ENCODE data around the gene CTNNBIP1. TPM values are rescaled to one million over a fixed set of nuclear protein-coding genes. Genes with fewer than 3 reads are reported as not detected.

Gene CTNNBIP1
- total RNA-seq, 1 experiment from 2014 or later = 31.3 TPM

- Histone ChIP-seq H3K9ac (ENCODE audit: low read length) (no peak overlapping the region), H3K4me3 (replicated peaks in 1 of 2; ENCODE audit: low read depth in 1 of 2, low read length in 2 of 2) (no peak overlapping the region), H3K27ac (ENCODE audit: low read depth, low read length) (no peak overlapping the region), H3K9me3 (ENCODE audit: control insufficient read depth in 1 of 2, insufficient read depth in 1 of 2, low read depth in 1 of 2, low read length in 2 of 2) (no peaks in the 10 kb centered on the region), H3K9me2 (ENCODE audit: insufficient read depth) (no peaks in the 10 kb centered on the region), H3K36me3 (ENCODE audit: control insufficient read depth in 1 of 2, insufficient read depth in 2 of 2, low read length in 2 of 2) (no peaks in the 10 kb centered on the region), H3K4me1 (ENCODE audit: control insufficient read depth in 1 of 2, insufficient read depth in 2 of 2, low read length in 2 of 2) (peaks cover 24 to 53% of the 10 kb centered on the region in 2 experiments), H3K4me2 (ENCODE audit: low read length) (no peak overlapping the region), H3K79me2 (ENCODE audit: insufficient read depth, low read length) (no peaks in the 10 kb centered on the region; the same call in 1 of the 2 replicates), H3K27me3 (ENCODE audit: insufficient read depth, low read length) (no peaks in the 10 kb centered on the region), H4K20me1 (ENCODE audit: insufficient read depth) (no peaks in the 10 kb centered on the region), H2AFZ (ENCODE audit: low read depth, low read length, poor library complexity, severe bottlenecking) (no peak overlapping the region)
- intact Hi-C loops (cut with micrococcal nuclease) = no loop called here
- DNase-seq (ENCODE audit: low read depth, low spot score) (no peak), ATAC-seq (no peak)
- ChIA-PET CTCF (interaction anchor here (0.6 kb wide), 1 partner anchor 199 kb away, joined by 3 read pairs; no protein-coding TSS in a partner anchor), RAD21 (ENCODE audit: low non-redundant PET in 1 of 2, low total read pairs in 2 of 2, uncharacterized antibody in 2 of 2, unreplicated experiment in 2 of 2) (no interaction called here), POLR2A (no interaction called here)
- BruUV-seq (replicated peaks) = no TSS peak
- TF ChIP-seq ZBTB33 (IDR thresholded peaks at IDR 0.05; ENCODE audit: extremely low read depth, insufficient replicate concordance, low read length) (no peak), EZH2 (IDR thresholded peaks at IDR 0.05) (no peak), FOSL1 (IDR thresholded peaks at IDR 0.05; ENCODE audit: low read depth) (no peak), TCF7L2 (IDR thresholded peaks at IDR 0.05; ENCODE audit: borderline replicate concordance, extremely low read depth, insufficient read depth, insufficient read length) (no peak), ATF3 (IDR thresholded peaks at IDR 0.05) (no peak), EGR1 (IDR thresholded peaks at IDR 0.05; ENCODE audit: low read depth) (no peak), SRF (IDR thresholded peaks at IDR 0.05; ENCODE audit: low read depth) (no peak), RAD21 (IDR thresholded peaks at IDR 0.05; ENCODE audit: low read depth) (no peak), POLR2AphosphoS5 (IDR thresholded peaks at IDR 0.05; ENCODE audit: low read depth, low read length) (no peak), YY1 (IDR thresholded peaks at IDR 0.05; ENCODE audit: extremely low read depth, insufficient replicate concordance, low read depth, low read length) (no peak), POLR2A (IDR thresholded peaks at IDR 0.05; ENCODE audit: borderline replicate concordance, extremely low read depth, insufficient read depth, insufficient read length) (no peak), SP1 (IDR thresholded peaks at IDR 0.05; ENCODE audit: low read depth) (no peak), CBX3 (IDR thresholded peaks at IDR 0.05; ENCODE audit: low read depth) (no peak), JUND (IDR thresholded peaks at IDR 0.05) (no peak), EZH2phosphoT487 (IDR thresholded peaks at IDR 0.05; ENCODE audit: borderline replicate concordance) (no peak), ELF1 (IDR thresholded peaks at IDR 0.05; ENCODE audit: borderline replicate concordance, low read depth) (no peak), ZNF274 (IDR thresholded peaks at IDR 0.05; ENCODE audit: low read depth, low read length) (no peak), MAX (IDR thresholded peaks at IDR 0.05) (no peak), ZFX (IDR thresholded peaks at IDR 0.05) (no peak), CEBPB (IDR thresholded peaks at IDR 0.05; ENCODE audit: low read depth) (no peak)
Observed at GRCh38 chr1:9901148-9902059, 8.7 kb downstream of the CTNNBIP1 start.

Measured in HCT116 (cell line).